NCI-H1930 (cell line): ENCODE data around the gene EPHA7.
A peak's percentile ranks its signal among the peaks of the same experiment; 100 is the strongest.

Source experiments
- DNase-seq, 2 experiments: peaks; one replicate each; lab custom pipeline; 2025; lab: John Stamatoyannopoulos, UW

The EPHA7 gene

GRCh38 chr6:93323630-93324029 lies 95.7 kb downstream of the EPHA7 start:
- no peak for DNase-seq

- DNase-seq, result no peak
These were observed 96.7 kb downstream of the EPHA7 start for GRCh38 chr6:93322651-93323050.

GRCh38 chr6:93319304-93319703 lies 100.1 kb downstream of the EPHA7 start:
- DNase-seq, result no peak

- no peak for DNase-seq
These were observed 101.2 kb downstream of the EPHA7 start for GRCh38 chr6:93318121-93318520.

- no peak for DNase-seq
These were observed 101.8 kb downstream of the EPHA7 start for GRCh38 chr6:93317592-93317991.

- DNase-seq, result no peak
These were observed 111.6 kb downstream of the EPHA7 start for GRCh38 chr6:93307505-93308409.

GRCh38 chr6:93305088-93305487 lies 114.3 kb downstream of the EPHA7 start:
- DNase-seq, result no peak

- no peak for DNase-seq
These were observed 114.9 kb downstream of the EPHA7 start for GRCh38 chr6:93304505-93304904.

- no peak for DNase-seq
These were observed 118.7 kb downstream of the EPHA7 start for GRCh38 chr6:93300661-93301060.

GRCh38 chr6:93299622-93300021 lies 119.7 kb downstream of the EPHA7 start:
- DNase-seq, result no peak

GRCh38 chr6:93295631-93296030 lies 123.7 kb downstream of the EPHA7 start:
- DNase-seq, result no peak

- DNase-seq, result no peak
These were observed 124.5 kb downstream of the EPHA7 start for GRCh38 chr6:93294879-93295278.

GRCh38 chr6:93293872-93294271 lies 125.5 kb downstream of the EPHA7 start:
- DNase-seq, result peak; percentile 83 to 85

GRCh38 chr6:93293460-93293859 lies 125.9 kb downstream of the EPHA7 start:
- no peak for DNase-seq

- no peak for DNase-seq
These were observed 136.8 kb downstream of the EPHA7 start for GRCh38 chr6:93282521-93283031.

GRCh38 chr6:93278241-93278640 lies 141.1 kb downstream of the EPHA7 start:
- no peak for DNase-seq

GRCh38 chr6:93272896-93273295 lies 146.5 kb downstream of the EPHA7 start:
- DNase-seq, result no peak

GRCh38 chr6:93272211-93272610 lies 147.1 kb downstream of the EPHA7 start:
- no peak for DNase-seq

GRCh38 chr6:93266116-93266817 lies 153.1 kb downstream of the EPHA7 start:
- DNase-seq, result no peak

GRCh38 chr6:93260881-93261280 lies 158.5 kb downstream of the EPHA7 start:
- DNase-seq, result no peak

GRCh38 chr6:93259332-93259731 lies 160.0 kb downstream of the EPHA7 start:
- DNase-seq, result no peak

GRCh38 chr6:93252930-93253329 lies 166.4 kb downstream of the EPHA7 start:
- no peak for DNase-seq

GRCh38 chr6:93248631-93249030 lies 170.7 kb downstream of the EPHA7 start:
- no peak for DNase-seq
